Measurements from ENCODE around the gene TMEM179. TPM values are rescaled to one million over a fixed set of nuclear protein-coding genes. Genes with fewer than 3 reads are reported as not detected.

Gene TMEM179
- total and polyA plus RNA-seq, 2 of the 13 experiments (the other 11 are each of a cell fraction or from before 2014, with no cell fraction given), result not detected

- POLR2A ChIA-PET, result no interaction called here
- no peak overlapping the region for H3K9ac ChIP-seq (ENCODE audit: insufficient read depth, low read depth, low read length)
- TF ChIP-seq ZNF75D (CRISPR knock-in tag; IDR thresholded peaks at IDR 0.05; ENCODE audit: borderline replicate concordance) (no peak), ZSCAN9 (CRISPR knock-in tag; IDR thresholded peaks at IDR 0.05; ENCODE audit: borderline replicate concordance) (no peak), EED (CRISPR knock-in tag; IDR thresholded peaks at IDR 0.05) (no peak), RXRB (CRISPR knock-in tag; IDR thresholded peaks at IDR 0.05; ENCODE audit: borderline replicate concordance) (no peak), SRF (IDR thresholded peaks at IDR 0.05; ENCODE audit: low read depth, low read length) (no peak), SATB2 (CRISPR knock-in tag; IDR thresholded peaks at IDR 0.05) (no peak), SNAPC2 (CRISPR knock-in tag; IDR thresholded peaks at IDR 0.05) (no peak), ZNF274 (CRISPR knock-in tag; IDR thresholded peaks at IDR 0.05) (no peak), ZKSCAN1 (IDR thresholded peaks at IDR 0.05; ENCODE audit: low read length) (no peak), NCOA5 (CRISPR knock-in tag; IDR thresholded peaks at IDR 0.05) (no peak), ZNF577 (CRISPR knock-in tag; IDR thresholded peaks at IDR 0.05; ENCODE audit: borderline replicate concordance, low read depth) (no peak), ZBTB49 (CRISPR knock-in tag; IDR thresholded peaks at IDR 0.05; ENCODE audit: borderline replicate concordance) (no peak), NONO (IDR thresholded peaks at IDR 0.05) (no peak), NONO (CRISPR knock-in tag; conservative IDR thresholded peaks at IDR 0.05) (no peak), SRY (CRISPR knock-in tag; IDR thresholded peaks at IDR 0.05) (no peak), PTBP1 (IDR thresholded peaks at IDR 0.05; ENCODE audit: low read depth, low read length, poor library complexity, severe bottlenecking) (no peak)
- TF ChIP-seq, protein P1, sequence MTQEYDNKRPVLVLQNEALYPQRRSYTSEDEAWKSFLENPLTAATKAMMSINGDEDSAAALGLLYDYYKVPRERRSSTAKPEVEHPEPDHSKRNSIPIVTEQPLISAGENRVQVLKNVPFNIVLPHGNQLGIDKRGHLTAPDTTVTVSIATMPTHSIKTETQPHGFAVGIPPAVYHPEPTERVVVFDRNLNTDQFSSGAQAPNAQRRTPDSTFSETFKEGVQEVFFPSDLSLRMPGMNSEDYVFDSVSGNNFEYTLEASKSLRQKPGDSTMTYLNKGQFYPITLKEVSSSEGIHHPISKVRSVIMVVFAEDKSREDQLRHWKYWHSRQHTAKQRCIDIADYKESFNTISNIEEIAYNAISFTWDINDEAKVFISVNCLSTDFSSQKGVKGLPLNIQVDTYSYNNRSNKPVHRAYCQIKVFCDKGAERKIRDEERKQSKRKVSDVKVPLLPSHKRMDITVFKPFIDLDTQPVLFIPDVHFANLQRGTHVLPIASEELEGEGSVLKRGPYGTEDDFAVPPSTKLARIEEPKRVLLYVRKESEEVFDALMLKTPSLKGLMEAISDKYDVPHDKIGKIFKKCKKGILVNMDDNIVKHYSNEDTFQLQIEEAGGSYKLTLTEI (CRISPR knock-in tag; conservative IDR thresholded peaks at IDR 0.05), result no peak
- peaks cover 31% of the 10 kb centered on the region; the same call in 1 of the 2 replicates for H3K4me1 ChIP-seq (ENCODE audit: insufficient read depth, low read length)
- H3K27me3 ChIP-seq (ENCODE audit: control insufficient read depth in 1 of 2, insufficient read depth in 2 of 2, low read length in 2 of 2), result peaks cover 13 to 75% of the 10 kb centered on the region in 2 experiments
- H3K79me2 ChIP-seq (ENCODE audit: insufficient read depth, low read length), result no peaks in the 10 kb centered on the region
- ATAC-seq (no peak), DNase-seq (ENCODE audit: low spot score) (no peak), FAIRE-seq (no peak)
- H3K36me3 ChIP-seq (replicated peaks in 1 of 2; ENCODE audit: control insufficient read depth in 1 of 2, insufficient read depth in 2 of 2, low read length in 2 of 2), result no peaks in the 10 kb centered on the region
- intact Hi-C loops (cut with micrococcal nuclease; ENCODE audit: unreplicated experiment) (no loop called here), in situ Hi-C loops (cut with HindIII; ENCODE audit: extremely low pct_ligation_motif_present, low pct_unique_long_range_greater_than_20kb) (loop anchor here (5.0 kb wide), 1 partner anchor 503 kb away; the partner anchor contains the start of gene KIF26A)
- H4K20me1 ChIP-seq (ENCODE audit: insufficient read depth, low read length), result no peaks in the 10 kb centered on the region
- H3K4me3 ChIP-seq (replicated peaks in 1 of 3; ENCODE audit: insufficient read depth in 1 of 3, low read depth in 2 of 3, low read length in 3 of 3), result no peak overlapping the region
- CTCF ChIA-PET (ENCODE audit: low intra/inter-chr PET ratio, low total read pairs), result interaction anchor here (1.4 to 2.0 kb wide), 3 partner anchors 68 to 563 kb away, joined by 3 to 11 read pairs (median 10); no protein-coding TSS in a partner anchor
- WGBS (ENCODE audit: low lambda C conversion rate), result 33% methylated on average over 8 of the region's 10 CpGs
- H3K9me3 ChIP-seq (ENCODE audit: low read length), result no peaks in the 10 kb centered on the region
- no TSS peak for BruUV-seq (replicated peaks)
- H2AFZ ChIP-seq (ENCODE audit: low read length), result no peak overlapping the region
- H3K4me2 ChIP-seq (ENCODE audit: low read depth, low read length), result no peak overlapping the region
- H3K27ac ChIP-seq (ENCODE audit: extremely low read length, insufficient read depth, low read length), result no peak overlapping the region
These were observed 36.1 kb upstream of the TMEM179 start for GRCh38 chr14:104640681-104641080.

Data from HepG2 (cell line).